GM18520 (cell line): ENCODE measurements around the gene PPP4R3A.
"Not testable (repeated sequence)": the region's sequence is repeated elsewhere in the genome, so short reads cannot be mapped to it uniquely, and the experiment has no call there.

Source experiments
- ATAC-seq: cut with Tn5 transposase; IDR thresholded peaks from one replicate; pipeline ENCODE4 v1.9.1; 2021; ENCODE audit not compliant: unreplicated experiment

PPP4R3A gene

DNA sequence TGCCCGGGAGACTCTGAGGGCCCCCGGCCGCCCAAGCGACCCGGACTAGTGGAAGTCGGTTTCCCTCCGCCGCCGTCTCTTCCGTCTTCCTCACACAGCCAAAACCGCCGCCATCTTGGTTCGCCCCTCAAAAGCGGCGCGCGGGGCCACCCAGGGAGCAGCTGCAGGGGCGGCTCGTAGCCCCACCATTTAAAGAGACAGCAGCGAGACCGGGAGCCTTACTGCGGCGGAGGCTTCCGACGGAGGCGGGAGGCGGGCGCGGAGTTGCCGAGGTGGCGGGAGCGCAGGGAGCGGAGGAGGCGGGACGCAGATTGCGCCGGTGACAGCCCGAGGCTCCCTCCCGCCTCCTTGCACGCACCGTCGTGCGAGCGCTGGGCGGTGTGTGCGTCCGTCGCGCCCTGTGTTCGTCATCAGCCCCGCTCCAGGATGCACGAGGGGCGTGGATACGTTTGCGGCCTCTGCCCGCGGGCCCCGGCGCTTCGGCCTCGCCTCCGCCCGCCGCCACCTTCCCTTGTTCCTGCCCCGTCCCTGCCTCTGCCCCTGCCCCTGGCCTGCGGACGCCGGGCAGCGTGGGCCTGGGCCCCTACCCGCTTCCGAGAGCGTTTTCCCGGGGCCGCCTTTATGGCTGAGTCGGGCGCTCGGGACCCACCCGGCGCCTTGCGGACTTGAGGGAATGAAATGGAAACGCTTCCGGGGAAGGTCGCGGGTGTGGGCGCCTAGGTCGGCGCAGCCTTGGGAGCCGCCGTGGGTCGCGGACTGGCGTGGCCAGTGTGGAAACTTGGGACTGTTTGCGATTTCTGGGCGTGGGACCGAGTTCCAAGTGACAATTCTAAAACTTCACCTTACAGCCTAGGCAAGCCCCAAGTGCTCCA, at the start of gene PPP4R3A:
Gene PPP4R3A, minus strand, starts transcription at position 140 of the 872 bp plus-strand sequence. CDS start 663 bp downstream, outside the sequence.
- ATAC-seq: peak; percentile 87

DNA sequence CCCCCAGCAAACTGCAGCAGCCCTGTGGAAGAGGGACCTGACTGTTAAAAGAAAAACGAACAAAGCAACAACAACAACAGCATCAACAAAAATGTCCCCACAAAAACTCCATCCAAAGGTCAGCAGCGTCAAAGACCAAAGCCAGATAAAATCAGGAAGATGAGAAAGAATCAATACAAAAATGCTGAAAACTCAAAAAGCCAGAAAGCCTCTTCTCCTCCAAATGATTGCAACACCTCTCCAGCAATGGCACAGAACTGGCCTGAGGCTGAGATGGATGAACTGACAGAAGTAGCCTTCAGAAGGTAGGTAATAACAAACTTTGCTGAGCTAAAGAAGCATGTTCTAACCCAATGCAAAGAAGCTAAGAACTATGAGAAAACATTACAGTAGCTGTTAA, 45.4 kb upstream of the PPP4R3A start:
- ATAC-seq: no peak

DNA sequence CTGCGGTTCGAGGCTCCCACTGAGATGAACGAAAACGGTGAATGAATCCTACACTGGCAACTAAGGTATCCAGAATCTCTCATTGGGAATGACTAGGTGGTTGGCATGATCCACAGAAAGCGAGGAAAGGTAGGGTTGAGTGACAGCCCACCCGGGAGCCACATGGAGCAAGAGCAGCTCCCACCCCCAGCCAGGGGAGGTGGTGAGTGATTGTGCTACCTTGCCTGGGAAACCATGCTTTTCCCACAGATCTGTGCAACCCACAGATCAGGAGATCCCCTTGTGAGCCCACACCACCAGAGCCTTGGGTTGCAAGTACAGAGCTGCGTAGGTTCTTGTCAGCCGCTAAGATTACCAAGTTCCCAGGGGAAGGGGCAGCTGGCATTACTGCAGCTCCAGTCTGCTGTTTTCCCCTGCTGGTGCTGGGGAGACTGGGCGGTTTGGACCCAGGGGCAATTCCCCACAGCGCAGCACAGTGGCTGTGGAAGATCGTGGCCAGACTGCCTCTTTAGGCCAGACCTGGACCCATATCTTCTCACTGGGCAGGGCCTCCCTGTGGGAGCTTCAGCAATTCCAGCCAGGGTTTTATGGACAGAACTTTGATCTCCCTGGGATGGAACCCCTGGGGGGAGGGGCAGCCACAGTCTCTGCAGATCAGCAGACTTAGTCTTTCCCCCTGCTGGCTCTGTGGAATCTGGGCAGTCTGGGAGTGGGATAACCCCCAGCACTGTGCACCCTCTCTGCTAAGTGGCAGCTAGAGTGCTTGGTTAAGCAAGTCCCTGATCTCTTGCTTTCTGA, 44.6 kb upstream of the PPP4R3A start:
- no peak for ATAC-seq

DNA sequence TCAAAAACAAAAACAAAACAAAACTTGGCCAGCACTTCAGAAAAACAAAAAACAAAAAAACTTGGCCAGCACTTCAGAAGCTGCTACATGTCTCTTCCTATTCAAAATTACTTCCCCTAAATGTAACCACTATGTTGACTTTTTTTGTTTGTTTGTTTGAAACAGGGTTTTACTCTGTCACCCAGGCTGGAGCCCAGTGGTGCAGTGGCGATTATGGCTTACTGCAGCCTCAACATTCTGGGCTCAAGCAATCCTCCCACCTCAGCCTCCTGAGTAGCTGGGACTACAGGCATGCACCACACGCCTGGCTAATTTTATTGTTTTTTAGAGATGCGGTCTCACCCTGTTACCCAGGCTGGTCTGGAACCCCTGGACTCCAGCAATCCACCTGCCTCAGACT, 38.0 kb upstream of the PPP4R3A start:
- ATAC-seq: no peak

DNA sequence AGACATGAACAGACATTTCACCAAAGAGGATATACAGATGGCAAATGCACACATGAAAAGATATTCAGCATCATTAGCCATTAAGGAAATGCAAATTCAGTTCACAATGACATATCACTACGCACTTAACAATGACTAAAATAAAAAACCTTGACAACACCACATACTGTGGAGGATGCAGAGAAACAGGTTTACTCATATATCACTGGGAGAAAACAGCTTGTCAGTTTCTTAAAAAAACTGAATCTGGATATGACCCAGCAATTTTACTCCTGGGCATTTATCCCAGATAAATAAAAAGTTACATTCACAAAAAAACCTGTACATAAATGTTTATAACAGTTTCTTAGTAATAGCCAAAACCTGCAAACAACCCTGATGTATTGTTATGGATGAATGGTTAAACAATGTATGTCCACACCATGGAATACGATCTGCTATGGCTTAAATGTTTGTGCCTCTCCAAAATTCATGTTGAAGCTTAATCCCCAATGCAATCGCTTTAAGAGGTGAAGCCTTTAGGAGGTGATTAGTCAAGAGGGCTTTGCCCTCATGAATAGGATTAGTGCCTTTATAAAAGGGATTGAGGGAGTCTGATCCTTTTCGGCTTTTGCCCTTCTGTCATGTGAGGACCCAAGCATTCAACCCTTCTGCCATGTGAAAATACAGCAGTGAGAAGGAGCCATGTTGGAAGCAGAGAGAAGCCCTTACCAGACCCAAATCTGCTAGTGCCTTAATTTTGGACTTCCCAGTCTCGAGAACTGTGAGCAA, 36.0 kb upstream of the PPP4R3A start:
- no peak for ATAC-seq

DNA sequence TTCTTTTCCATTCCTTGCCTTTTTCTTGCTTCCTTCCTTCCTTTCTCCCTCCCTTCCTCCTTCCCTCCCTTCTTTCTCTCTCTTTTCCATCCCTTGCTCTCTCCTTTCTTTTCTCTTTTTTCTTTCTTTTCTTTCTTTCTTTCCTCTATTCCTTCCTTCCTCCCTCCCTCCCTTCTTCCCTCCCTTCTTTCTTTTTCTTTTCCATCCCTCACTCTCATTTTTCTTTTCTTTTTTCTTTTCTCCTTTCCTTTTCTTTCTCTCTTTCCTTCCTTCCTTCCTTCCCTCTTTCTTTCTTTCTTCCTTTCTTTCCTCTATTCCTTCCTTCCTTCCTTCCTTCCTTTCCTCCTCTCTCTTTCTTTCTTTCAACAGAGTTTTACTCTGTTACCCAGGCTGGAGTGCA, 35.1 kb upstream of the PPP4R3A start:
- ATAC-seq: no peak

DNA sequence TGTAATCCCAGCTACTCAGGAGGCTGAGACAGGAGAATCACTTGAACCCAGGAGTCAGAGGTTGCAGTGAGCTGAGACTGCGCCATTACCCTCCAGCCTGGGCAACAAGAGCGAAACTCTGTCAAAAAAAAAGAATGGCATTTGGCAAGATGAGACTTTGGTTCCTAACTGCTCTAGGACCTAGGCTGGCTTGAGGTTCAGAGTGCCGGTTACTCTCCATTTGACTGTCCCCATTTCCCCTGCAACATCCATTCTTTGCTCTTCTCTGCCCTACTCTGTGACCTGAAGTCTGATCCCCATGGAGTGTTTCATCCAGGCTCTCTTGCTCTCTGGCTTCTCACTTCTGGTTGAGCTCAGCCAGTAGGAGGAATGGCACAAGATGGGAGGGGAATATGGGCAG, 26.2 kb upstream of the PPP4R3A start:
- no peak for ATAC-seq

DNA sequence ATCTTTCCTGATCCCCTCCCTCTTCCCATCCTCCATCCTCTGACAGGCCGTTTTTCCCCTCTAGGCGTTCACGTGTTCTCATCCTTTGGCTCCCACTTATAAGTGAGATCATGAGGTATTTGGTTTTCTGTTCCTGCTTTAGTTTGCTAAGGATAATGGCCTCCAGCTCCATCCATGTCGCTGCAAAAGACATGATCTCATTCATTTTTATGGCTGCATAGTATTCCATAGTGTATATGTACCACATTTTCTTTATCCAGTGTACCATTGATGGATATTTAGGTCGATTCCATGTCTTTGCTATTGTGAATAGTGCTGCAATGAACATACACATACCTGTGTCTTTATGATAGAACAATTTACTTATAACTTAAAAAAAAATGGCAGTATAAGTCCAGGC, 23.9 kb upstream of the PPP4R3A start:
- not testable (repeated sequence) for ATAC-seq

DNA sequence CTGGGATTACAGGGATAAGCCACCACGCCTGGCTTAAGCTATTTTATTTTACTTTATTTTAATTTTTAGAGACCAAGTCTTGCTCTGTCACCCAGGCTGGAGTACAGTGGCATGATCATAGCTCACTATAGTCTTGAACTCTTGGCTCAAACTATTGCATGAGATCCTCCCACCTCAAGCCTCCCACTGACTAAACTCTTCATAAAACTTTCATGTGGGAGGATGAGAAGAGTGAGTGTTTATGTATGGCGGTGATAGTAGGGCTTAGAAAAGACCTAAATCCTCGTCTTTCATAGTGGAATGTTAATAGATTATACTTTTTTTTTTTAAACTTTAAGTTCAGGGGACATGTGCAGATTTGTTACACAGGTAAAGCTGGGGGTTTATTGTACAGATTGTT, 23.5 kb upstream of the PPP4R3A start:
- ATAC-seq: no peak

DNA sequence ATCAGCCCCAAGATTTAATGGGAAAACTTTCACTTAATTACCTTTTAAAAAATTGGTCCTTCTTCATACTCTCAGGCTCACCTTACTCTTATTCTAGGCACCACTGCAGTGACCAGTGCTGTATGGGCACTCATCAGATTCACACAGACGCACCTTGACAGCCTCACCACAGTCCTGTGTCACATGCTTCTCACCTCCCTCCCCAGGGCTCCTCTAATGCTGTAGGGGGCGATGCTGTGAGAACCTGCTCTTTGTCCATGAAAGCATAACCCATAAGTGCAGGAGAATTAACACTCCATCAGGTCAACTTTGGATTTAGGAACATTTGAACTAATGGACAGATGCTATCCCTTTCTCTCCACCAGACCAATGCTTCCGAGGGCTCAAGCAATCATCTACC, 13.9 kb upstream of the PPP4R3A start:
- ATAC-seq: no peak

DNA sequence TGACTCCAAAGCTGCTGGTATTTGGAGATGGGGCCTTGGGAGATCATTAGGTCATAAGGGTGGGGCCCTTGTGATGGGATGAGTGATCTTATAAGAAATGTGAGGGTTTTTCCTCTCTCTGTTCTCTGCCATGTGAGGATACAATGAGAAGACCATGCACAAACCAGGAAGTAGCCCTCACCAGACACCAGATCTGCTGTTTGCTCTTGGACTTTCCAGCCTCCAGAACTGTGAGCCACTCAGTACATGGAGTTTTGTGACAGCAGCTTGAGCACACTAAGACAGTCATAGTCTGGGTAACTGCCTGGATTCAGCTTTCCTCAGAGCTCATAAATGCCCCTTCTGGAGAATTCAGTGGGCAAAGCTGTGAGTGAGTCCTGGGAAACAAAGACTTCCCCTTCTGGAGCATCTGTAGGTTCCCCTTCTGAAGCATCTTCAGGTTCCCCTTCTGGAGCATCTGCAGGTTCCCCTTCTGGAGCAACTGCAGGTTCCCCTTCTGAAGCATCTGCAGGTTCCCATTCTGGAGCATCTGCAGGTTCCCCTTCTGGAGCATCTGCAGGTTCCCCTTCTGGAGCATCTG, 11.0 kb upstream of the PPP4R3A start:
- ATAC-seq: no peak

DNA sequence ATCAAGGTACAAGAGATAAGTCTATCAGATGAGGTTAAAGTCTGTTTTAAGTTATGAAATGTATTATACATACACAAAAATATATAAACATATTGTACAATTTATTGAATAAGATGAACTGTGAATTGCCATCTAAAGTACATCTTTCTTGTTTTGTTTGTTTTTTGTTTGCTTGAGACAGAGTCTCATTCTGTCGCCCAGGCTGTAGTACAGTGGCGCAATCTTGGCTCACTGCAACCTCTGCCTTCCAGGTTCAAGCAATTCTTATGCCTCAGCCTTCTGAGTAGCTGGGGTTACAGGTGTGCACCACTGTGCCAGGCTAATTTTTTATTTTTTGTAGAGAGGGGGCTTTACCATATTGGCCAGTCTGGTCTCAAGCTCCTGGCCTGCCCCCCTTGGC, 10.0 kb upstream of the PPP4R3A start:
- ATAC-seq: no peak

DNA sequence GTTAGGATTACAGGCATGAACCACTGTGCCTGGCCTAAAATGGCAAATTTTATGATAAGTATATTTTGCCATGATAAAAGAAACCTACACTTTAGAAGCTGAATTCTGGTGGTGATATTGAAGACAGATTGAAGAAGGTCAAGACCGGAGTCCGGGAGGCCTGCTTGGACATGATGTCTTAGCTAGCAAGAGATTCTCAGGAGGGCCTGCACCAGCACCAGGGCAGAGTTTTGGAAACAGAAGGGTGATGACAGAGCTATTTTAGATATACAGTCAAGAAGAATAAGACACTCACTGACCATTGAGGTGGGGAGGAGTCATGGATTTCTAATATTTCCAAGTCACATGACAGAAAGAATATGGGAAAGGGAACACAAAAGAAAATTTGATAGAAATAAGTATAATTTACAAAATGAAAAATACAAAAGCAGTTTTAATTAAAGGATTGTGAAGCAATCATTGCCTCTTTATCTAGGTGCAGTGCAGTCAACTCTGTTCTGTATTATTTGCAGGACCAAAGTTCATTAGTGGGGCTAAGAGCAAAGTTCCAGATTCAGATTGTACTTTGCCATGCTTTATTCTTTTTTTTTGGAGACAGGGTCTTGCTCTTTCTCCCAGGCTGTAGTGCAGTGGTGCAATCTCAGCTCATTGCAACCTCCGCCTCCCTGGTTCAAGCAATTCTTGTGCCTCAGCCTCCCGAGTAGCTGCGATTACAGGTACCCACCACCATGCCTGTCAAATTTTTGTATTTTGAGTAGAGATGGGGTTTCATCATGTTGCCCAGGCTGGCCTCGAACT, 9.3 kb upstream of the PPP4R3A start:
- ATAC-seq: no peak

DNA sequence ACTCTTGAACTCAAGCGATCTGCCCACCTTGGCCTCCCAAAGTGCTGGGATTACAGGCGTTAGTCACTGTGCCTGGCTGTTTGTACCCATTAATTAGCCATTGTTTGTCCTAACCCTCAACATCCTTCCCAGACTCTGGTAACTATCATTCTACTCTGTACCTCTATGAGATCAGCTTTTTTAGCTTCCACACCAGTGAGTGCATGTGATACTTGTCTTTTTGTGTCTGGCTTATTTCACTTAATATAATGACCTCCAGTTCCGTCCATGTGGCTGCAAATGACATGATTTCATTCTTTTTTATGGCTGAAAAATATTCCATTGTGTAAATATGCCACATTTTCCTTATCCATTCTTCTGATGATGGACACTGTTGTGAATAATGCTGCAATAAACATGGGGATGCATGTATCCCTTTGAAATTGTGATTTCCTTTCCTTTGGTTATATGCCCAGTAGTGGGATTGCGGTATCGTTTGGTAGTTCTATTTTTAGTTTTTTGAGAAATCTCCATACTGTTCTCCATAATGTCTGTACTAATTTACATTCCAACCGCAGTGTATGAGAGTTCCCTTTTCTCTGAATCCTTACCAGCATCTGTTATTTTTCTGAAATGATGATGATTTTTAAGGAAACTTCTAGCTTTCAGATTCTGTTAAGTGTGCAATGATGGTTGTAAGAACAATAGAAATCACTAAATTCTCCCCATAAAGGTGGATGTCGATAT, 6.7 kb upstream of the PPP4R3A start:
- no peak for ATAC-seq

DNA sequence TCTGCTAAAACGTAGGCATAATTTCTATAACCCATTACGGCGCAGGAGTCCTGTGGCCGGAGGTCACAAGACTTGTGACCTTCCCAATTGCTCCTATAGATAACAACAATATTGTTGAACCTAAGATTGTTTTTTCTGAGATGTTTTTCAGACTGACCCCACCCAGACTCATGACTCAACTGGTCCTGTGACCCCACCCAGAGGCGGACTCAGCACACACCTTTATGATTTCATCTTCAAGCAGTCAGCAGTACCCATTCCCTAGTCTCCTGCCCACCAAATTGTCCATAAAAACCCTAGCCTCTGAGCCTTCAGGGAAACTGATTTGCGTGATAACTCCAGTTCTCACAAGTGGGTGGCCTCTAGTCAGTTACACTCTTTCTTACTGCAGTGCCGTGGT, 5.9 kb upstream of the PPP4R3A start:
- no peak for ATAC-seq

DNA sequence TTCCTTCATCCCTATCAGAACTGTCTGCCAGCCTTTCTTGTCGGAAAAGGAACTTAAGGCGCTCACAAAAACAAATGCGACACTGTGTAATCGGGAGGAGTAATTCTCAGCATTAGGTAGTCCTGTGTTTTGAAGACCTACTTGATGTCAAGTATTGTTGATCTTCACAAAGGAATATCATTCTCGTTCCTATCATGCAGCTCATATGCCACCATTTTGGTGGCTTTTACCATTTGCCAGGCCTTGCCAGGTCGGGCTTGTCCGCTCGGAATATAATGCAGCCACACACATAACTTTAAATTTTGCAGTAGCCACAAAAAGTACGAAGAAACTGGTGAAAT, 903 bp upstream of the PPP4R3A start:
- no peak for ATAC-seq

DNA sequence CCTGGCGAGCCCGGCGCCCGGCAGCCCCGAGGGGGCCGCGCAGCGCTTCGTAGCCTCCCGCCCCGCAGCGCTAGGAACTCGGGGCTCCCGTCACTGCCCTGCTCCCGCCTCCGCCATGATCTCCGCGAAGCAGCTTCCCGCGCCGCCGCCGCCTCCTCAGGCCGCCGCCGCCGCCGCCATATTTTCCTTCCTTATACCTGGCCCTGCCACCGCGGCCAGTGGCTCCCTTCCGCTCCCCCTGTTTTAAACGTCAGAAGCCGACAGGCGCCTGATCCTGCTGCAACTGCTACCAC, 286 bp downstream of the PPP4R3A start:
- ATAC-seq: peak; percentile 4

DNA sequence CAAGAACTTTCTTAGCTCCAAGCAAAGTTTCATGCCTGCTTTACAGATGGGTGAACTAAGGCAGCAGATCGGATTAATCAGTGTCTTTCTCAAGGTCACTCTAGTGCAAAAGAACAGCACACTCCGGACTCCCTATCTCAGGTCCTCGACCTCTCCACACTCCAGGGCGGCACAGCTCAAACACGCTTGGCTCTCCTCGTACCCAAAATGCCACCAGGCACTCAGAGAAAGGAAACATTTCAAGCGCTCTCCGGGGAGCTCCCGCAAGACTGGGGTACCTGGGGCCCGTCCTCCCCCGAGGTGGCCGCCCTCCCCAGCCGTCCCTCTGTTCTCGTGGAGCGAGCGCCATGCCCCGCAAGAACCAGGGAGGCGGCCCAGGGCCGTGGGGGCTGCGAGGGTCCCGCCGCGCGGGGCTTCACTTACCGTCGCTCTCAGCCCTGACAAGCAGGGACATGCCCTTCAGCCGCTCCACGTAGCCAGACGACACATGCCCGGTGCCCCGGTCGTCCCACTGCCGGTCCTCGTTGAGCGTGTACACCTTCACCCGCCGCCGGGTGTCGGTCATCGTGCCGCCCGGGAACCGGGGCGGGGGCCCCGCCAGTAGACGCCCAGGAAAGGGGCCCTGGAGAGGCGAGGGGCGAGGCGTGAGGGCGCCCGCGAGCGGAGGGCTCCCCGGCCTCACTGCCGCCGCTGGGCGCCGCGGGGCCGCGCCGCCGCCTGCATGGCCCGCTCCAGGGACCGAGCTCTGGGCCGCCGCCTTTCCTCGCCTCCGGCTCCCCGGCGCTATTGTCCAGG, 830 bp downstream of the PPP4R3A start:
- ATAC-seq: peak; percentile 4

DNA sequence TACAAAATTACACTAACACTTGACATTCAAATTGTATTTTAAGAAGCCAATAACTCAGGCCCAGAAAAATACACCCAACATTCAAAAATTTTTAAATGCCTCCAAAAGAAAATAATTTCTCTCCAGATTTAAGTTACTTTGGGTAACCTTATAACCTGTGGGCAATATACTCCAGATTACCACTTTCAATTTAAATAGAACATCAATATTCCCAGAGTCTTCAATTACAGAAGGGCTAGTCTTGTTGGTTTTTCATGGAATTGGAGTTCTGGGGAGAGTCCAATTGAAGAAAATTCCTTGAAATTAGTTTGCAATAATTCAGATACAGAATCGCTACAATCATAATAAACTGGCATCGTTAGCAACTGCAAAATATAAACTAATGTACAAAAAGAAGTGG, 2.0 kb downstream of the PPP4R3A start:
- no peak for ATAC-seq
